ENCODE measurements around the gene ZNF280A.

- no peak for TF ChIP-seq CTCF (IDR thresholded peaks at IDR 0.05)
- TF ChIP-seq POLR2A (IDR thresholded peaks at IDR 0.05): no peak
Measured at GRCh38 chr22:22474733-22475132, 45.3 kb downstream of the ZNF280A start.
